Transverse colon (tissue), 4 donors: ENCODE measurements around the gene CCDC47. TPM values are rescaled to one million over a fixed set of nuclear protein-coding genes. Genes with fewer than 3 reads are reported as not detected.

Experiments
- DNase-seq: peaks from one replicate; pipeline ENCODE4 v3.0.0-alpha.2; 2019
- H3K27ac ChIP-seq, 4 donors: fragments of 200-600 bp; sonication (generic); 2 replicates each; pipeline ENCODE4 v1.5.1; 2016 to 2018; ENCODE audit warnings: inconsistent platforms in 4 of 4
- H3K27me3 ChIP-seq: fragments of 200-600 bp; sonication (generic); 2 replicates; pipeline ENCODE4 v1.5.1; 2017; ENCODE audit warnings: inconsistent platforms
- H3K36me3 ChIP-seq, 4 donors: fragments of 200-600 bp; sonication (generic); 2 replicates each; pipeline ENCODE4 v1.5.1; 2017 to 2019; ENCODE audit warnings: inconsistent platforms in 4 of 4
- H3K4me1 ChIP-seq, 4 donors: fragments of 200-600 bp; sonication (generic); 2 replicates each; pipeline ENCODE4 v1.5.1; 2017 to 2020; ENCODE audit warnings: inconsistent platforms in 4 of 4
- H3K4me3 ChIP-seq, 4 donors: fragments of 200-600 bp; sonication (generic); 1 replicate in 1 of 4; 2 replicates in 3 of 4; pipeline versions ENCODE4 v1.5.1 to v1.6.1; 2017 to 2019; ENCODE audit warnings: inconsistent platforms in 4 of 4
- H3K9me3 ChIP-seq, 2 donors: fragments of 200-600 bp; sonication (generic); 2 replicates each; pipeline ENCODE4 v1.5.1; 2017 to 2019; ENCODE audit warnings: inconsistent platforms in 2 of 2
- EP300 ChIP-seq: sonication (generic); formaldehyde crosslinking; IDR thresholded peaks from one replicate; pipeline ENCODE4 v1.6.1; 2017; ENCODE audit warnings: antibody characterized with exemption, low read depth
- POLR2A ChIP-seq: fragments of 450-650 bp; IDR thresholded peaks from one replicate; pipeline ENCODE4 v1.6.1; 2016; ENCODE audit warnings: antibody characterized with exemption, mild to moderate bottlenecking, moderate library complexity
- POLR2AphosphoS5 ChIP-seq, 3 donors: sonication (generic); formaldehyde crosslinking; IDR thresholded peaks; one replicate each; pipeline ENCODE4 v1.6.1; 2016; ENCODE audit warnings: antibody characterized with exemption in 3 of 3
- WGBS, 2 donors: methylation state at CpG; one replicate each; pipeline ENCODE4 v1.1.5; 2018; ENCODE audit warnings: low coverage in 1 of 2; 5-methylcytosine and 5-hydroxymethylcytosine counted together
- in situ Hi-C, 4 donors: fragments of 200-750 bp; cut with MboI; loops; one replicate each; pipeline versions ENCODE4 v1.15.0 to v1.15.1; 2017; ENCODE audit warnings: low sequenced_read_pairs in 3 of 4, low pct_ligation_motif_present in 1 of 4, low pct_unique_long_range_greater_than_20kb in 1 of 4
- intact Hi-C: fragments of 100-400 bp; cut with DNase I; formaldehyde crosslinking; loops from one replicate; pipeline ENCODE4 v1.15.1; 2023; ENCODE audit warnings: low total_unique reads
- total RNA-seq, 4 donors: library from RNA; depleted of rRNA; stranded (reverse); fragments of >200 nt; gene quantifications; one replicate each; pipeline ENCODE4 v1.1.0, GENCODE V29; 2016
- TF ChIP-seq, protein P1 (sequence below), 5 experiments: fragments of 200-600 bp in 3 of 5; fragments of 450-650 bp in 2 of 5; sonication (generic) in 3 of 5; IDR thresholded peaks; 1 replicate in 2 of 5; 2 replicates in 3 of 5; pipeline ENCODE4 v1.5.1; 2016 to 2017; ENCODE audit warnings: antibody characterized with exemption in 5 of 5, inconsistent platforms in 3 of 5, mild to moderate bottlenecking in 2 of 5, moderate library complexity in 1 of 5

The CCDC47 gene
- total RNA-seq, 4 donors from 2014 or later = 78.2 to 129 (median 101) TPM

DNA sequence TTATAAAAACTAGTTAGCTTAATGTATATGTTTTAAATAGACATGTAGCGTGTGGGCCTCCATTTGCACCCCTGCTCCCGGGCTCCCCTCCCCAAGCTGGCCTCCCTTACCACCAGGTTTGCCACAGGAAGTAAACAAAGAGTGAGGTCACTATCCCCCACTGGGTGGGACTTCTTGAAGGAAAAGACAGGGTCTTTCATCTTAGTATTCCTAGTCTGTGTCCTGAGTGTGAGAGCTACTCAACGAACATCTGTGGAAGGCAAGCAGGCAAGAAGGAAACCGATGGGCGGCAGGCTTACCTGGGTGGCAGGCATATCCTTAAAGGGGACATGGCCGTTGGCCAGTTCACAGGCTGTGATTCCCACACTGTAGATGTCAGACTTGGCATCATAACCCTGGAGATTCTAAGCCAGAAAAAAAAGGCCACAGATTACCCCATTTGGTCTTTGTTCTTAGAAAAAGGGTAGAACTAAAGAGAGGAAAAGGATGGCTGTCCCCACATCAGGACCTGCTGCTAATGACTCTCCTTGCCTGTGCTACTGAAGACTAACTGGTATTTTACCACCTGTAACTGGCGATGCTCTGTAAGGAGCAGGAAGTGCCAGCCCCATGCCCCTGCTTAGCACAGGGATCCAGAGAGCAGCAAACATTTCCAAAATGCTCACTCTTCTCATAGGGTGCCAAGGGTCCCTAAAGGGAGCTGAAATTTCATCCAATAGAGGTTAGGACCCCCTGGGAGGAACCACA lies 66.9 kb downstream of the CCDC47 start:
- TF ChIP-seq EP300 (no peak), POLR2A (no peak), POLR2AphosphoS5 (IDR thresholded peaks at IDR 0.05) (no peak)
- TF ChIP-seq, protein P1, sequence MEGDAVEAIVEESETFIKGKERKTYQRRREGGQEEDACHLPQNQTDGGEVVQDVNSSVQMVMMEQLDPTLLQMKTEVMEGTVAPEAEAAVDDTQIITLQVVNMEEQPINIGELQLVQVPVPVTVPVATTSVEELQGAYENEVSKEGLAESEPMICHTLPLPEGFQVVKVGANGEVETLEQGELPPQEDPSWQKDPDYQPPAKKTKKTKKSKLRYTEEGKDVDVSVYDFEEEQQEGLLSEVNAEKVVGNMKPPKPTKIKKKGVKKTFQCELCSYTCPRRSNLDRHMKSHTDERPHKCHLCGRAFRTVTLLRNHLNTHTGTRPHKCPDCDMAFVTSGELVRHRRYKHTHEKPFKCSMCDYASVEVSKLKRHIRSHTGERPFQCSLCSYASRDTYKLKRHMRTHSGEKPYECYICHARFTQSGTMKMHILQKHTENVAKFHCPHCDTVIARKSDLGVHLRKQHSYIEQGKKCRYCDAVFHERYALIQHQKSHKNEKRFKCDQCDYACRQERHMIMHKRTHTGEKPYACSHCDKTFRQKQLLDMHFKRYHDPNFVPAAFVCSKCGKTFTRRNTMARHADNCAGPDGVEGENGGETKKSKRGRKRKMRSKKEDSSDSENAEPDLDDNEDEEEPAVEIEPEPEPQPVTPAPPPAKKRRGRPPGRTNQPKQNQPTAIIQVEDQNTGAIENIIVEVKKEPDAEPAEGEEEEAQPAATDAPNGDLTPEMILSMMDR (IDR thresholded peaks at IDR 0.05) = no peak
- no peaks in the 10 kb centered on the region for H3K9me3 ChIP-seq
- WGBS, 2 donors = 84 to 100% methylated on average over 2 to 7 of the region's 7 CpGs
- DNase-seq = no peak
- intact Hi-C loops = no loop called here
- H3K4me3 ChIP-seq = no peak overlapping the region
- H3K27me3 ChIP-seq = no peaks in the 10 kb centered on the region
- H3K4me1 ChIP-seq = peaks cover 0 to 4% (median 1%) of the 10 kb centered on the region in 4 donors
- H3K27ac ChIP-seq = no peak overlapping the region
- H3K36me3 ChIP-seq = peaks cover 0 to 23% (median under 1%) of the 10 kb centered on the region in 4 donors
- in situ Hi-C loops = no loop called here

DNA sequence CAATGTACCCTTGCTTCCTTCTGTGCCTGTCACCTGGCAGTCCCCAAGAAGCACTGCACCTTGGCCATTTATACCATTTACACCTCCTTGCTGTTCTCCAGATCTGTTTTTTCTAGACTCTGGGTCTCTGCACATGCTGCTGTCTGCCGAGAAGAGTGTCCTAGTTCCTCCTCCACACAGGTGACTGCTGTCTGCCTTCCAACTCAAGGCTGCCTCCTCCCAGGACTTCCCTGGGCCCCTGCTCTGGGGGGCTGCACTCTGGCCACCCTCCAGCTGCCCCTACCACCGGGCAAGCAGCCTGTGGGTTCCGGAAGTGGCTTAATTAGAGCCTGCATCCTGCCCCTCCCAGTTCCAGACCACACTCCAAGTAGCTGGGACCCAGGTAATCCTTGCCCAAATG lies 67.7 kb downstream of the CCDC47 start:
- 64% methylated on average over 3 of the region's 3 CpGs; no CpG with 5 or more reads in 1 of the 2 donors for WGBS, 2 donors
- H3K9me3 ChIP-seq = no peaks in the 10 kb centered on the region
- no peak for DNase-seq
- H3K27me3 ChIP-seq = peaks cover 3% of the 10 kb centered on the region
- no peak overlapping the region for H3K27ac ChIP-seq
- H3K36me3 ChIP-seq = peaks cover 0 to 18% (median under 1%) of the 10 kb centered on the region in 4 donors
- no peak overlapping the region for H3K4me3 ChIP-seq
- in situ Hi-C loops (no loop called here), intact Hi-C loops (no loop called here)
- H3K4me1 ChIP-seq = peaks cover 0 to 13% (median 10%) of the 10 kb centered on the region in 4 donors
- TF ChIP-seq, protein P1 (IDR thresholded peaks at IDR 0.05) = no peak
- TF ChIP-seq POLR2A (no peak), EP300 (no peak), POLR2AphosphoS5 (IDR thresholded peaks at IDR 0.05) (no peak)

- 87% methylated on average over 9 of the region's 9 CpGs; no CpG with 5 or more reads in 1 of the 2 donors for WGBS, 2 donors
- DNase-seq = no peak
- H3K4me3 ChIP-seq = no peak overlapping the region
- peaks cover 0 to 9% (median under 1%) of the 10 kb centered on the region in 4 donors for H3K36me3 ChIP-seq
- H3K27me3 ChIP-seq = peaks cover 8% of the 10 kb centered on the region
- no peak for TF ChIP-seq POLR2AphosphoS5 (IDR thresholded peaks at IDR 0.05)
- TF ChIP-seq, protein P1 (IDR thresholded peaks at IDR 0.05) = no peak
- no peak for TF ChIP-seq POLR2A
- TF ChIP-seq EP300 = no peak
- in situ Hi-C loops = no loop called here
- no peak overlapping the region for H3K27ac ChIP-seq
- H3K9me3 ChIP-seq = no peaks in the 10 kb centered on the region
- intact Hi-C loops = no loop called here
- peaks cover 0 to 16% (median 15%) of the 10 kb centered on the region in 4 donors for H3K4me1 ChIP-seq
Measured at GRCh38 chr17:63704836-63705235, 68.6 kb downstream of the CCDC47 start.

DNA sequence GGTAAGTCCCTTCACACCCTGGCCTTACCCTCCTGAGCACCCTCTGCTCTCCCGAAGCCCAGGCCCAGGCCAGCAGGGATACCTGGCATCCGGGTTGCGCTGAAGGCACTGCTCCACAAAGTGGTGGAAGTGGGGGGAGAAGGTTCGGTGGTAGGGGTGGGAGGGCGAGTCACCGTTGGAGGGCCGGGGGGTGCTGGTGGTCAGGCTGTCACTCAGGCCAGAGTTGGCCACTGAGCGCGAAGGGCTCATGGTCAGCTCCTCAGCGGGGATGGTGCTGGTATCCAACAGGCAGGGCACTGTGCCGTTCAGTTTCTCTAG lies 69.2 kb downstream of the CCDC47 start:
- in situ Hi-C loops = no loop called here
- DNase-seq = no peak
- peaks cover 0 to 5% (median 0%) of the 10 kb centered on the region in 4 donors for H3K36me3 ChIP-seq
- H3K9me3 ChIP-seq = no peaks in the 10 kb centered on the region
- TF ChIP-seq, protein P1 (IDR thresholded peaks at IDR 0.05) = no peak
- TF ChIP-seq EP300 = no peak
- no peak for TF ChIP-seq POLR2A
- TF ChIP-seq POLR2AphosphoS5 (IDR thresholded peaks at IDR 0.05) = no peak
- intact Hi-C loops = no loop called here
- peaks cover 2 to 19% (median 17%) of the 10 kb centered on the region in 4 donors for H3K4me1 ChIP-seq
- H3K27me3 ChIP-seq = peaks cover 11% of the 10 kb centered on the region
- WGBS, 2 donors = 96 to 100% methylated on average over 1 to 11 of the region's 11 CpGs
- H3K27ac ChIP-seq = no peak overlapping the region
- H3K4me3 ChIP-seq = no peak overlapping the region
